K562 treated with DMSO at 1 percent for 4 hours (cell line): Measurements from ENCODE around the gene SUMO3. TPM values are rescaled to one million over a fixed set of nuclear protein-coding genes. Genes with fewer than 3 reads are reported as not detected.

Experiments
- total RNA-seq: library from RNA; unstranded; fragments of 300-600 nt; gene quantifications from 2 replicates; pipeline ENCODE4 v1.2.3, GENCODE V29; 2022; ENCODE audit not compliant: insufficient read depth

Gene SUMO3
- 106 and 115 TPM in 2 replicates for total RNA-seq

GRCh38 chr21:44817914-44818639, at the start of gene SUMO3:
Gene SUMO3 (minus strand): TSS chr21:44818062. CDS start chr21:44817968, 94 bp downstream.

DNA sequence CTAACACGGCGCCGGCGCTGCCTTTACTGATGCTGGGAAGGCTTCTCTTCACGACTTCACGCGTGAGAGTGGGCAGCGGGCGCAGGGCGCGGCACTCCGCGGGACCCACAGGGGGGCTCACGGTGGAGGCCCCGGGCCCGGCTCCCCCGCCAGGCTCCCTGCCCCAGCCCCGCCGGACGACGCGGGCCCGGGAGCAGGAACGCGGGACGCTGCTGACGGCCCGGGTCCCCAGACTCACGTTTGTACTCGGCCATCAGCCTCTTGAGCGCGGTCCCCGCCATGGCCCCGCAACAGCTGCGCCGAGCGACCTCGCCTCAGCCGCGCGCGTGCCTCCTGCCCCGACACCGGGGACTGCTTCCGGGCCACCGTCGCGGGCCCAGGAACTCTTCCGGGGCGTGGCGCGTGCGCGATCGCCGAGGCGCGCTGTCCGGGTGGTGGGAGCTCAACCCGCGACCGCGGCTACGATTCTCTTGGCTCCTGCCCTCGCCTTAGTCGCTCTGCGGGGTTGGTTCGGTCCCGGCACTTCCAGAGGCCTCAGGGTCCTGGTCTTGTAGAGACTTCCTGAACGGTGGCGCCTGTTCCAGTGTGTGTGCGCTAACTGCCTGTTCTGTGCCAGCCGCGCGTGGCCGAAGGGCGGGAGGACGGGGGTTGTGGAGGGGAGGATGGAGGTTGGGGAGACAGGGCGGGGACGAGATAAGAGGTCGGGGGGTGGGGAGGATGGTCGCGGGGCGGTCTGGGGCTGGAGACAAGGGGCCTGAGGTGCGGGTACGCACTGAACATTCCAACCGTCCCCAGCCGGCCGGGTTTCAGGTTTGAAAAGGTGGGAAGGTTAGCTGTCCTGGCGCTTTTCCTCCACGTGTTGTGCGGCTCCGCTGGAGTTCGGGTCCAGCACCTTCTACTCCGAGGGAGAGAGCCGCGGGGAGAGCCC, 16.1 kb downstream of the SUMO3 start, which contains the start of gene UBE2G2:
TSS of gene UBE2G2 (minus strand) at position 353 of the 928 bp plus-strand sequence. CDS start at position 281, 72 bp downstream.

Other genes with a start within 250 kb of the SUMO3 start
- gene KRTAP10-4, start 244.3 kb downstream of the SUMO3 start, total RNA-seq, result not detected in 2 replicates
- not detected in 2 replicates for gene KRTAP10-5, start 237.5 kb downstream of the SUMO3 start, total RNA-seq
- not detected in 2 replicates for gene KRTAP10-6, start 225.6 kb downstream of the SUMO3 start, total RNA-seq
- gene KRTAP10-7, start 217.5 kb downstream of the SUMO3 start, total RNA-seq, result not detected in 2 replicates
- gene KRTAP10-8, start 206.0 kb downstream of the SUMO3 start, total RNA-seq, result not detected in 2 replicates
- gene KRTAP10-9, start 191.0 kb downstream of the SUMO3 start, total RNA-seq, result not detected in 2 replicates
- not detected in 2 replicates for gene KRTAP10-10, start 180.7 kb downstream of the SUMO3 start, total RNA-seq
- not detected in 2 replicates for gene KRTAP10-11, start 171.6 kb downstream of the SUMO3 start, total RNA-seq
- not detected in 2 replicates for gene KRTAP12-4, start 163.4 kb downstream of the SUMO3 start, total RNA-seq
- not detected in 2 replicates for gene KRTAP12-3, start 160.1 kb downstream of the SUMO3 start, total RNA-seq
- not detected in 2 replicates for gene KRTAP12-2, start 151.1 kb downstream of the SUMO3 start, total RNA-seq
- gene KRTAP12-1, start 135.9 kb downstream of the SUMO3 start, total RNA-seq, result not detected in 2 replicates
- gene KRTAP10-12, start 120.9 kb downstream of the SUMO3 start, total RNA-seq, result not detected in 2 replicates
- not detected in 2 replicates for gene TSPEAR, start 106.5 kb downstream of the SUMO3 start, total RNA-seq
- 47.5 and 77.0 TPM in 2 replicates for gene UBE2G2, start 16.2 kb downstream of the SUMO3 start, total RNA-seq
- 141 and 163 TPM in 2 replicates for gene PTTG1IP, start 55.6 kb upstream of the SUMO3 start, total RNA-seq
- 1.2 and 1.3 TPM in 2 replicates for gene ITGB2, start 102.8 kb upstream of the SUMO3 start, total RNA-seq
- gene SLX9, start 122.0 kb upstream of the SUMO3 start, total RNA-seq, result 36.6 and 38.4 TPM in 2 replicates